Liver (tissue), 3 donors: ENCODE data around the gene PACSIN2.

Experiments
- JUND ChIP-seq, 2 donors: IDR thresholded peaks; 2 replicates each; pipeline ENCODE4 v1.6.1; 2016; ENCODE audit warnings: antibody characterized with exemption in 2 of 2
- RXRA ChIP-seq, 2 donors: IDR thresholded peaks; 2 replicates each; pipeline ENCODE4 v1.6.1; 2017 to 2018; ENCODE audit warnings: antibody characterized with exemption in 2 of 2, mild to moderate bottlenecking in 1 of 2
- TF ChIP-seq, protein P1 (sequence below): fragments of 150-350 bp; IDR thresholded peaks from 2 replicates; pipeline ENCODE4 v1.5.1; 2017; ENCODE audit warnings: improper control_type of control experiment, low read depth, low read length; ENCODE audit not compliant: missing input control
- TF ChIP-seq, protein P2 (sequence below): IDR thresholded peaks from 2 replicates; pipeline ENCODE4 v1.6.1; 2016; ENCODE audit warnings: antibody characterized with exemption, mild to moderate bottlenecking
- donor health status: healthy.
- donor health status: healthy.

DNA sequence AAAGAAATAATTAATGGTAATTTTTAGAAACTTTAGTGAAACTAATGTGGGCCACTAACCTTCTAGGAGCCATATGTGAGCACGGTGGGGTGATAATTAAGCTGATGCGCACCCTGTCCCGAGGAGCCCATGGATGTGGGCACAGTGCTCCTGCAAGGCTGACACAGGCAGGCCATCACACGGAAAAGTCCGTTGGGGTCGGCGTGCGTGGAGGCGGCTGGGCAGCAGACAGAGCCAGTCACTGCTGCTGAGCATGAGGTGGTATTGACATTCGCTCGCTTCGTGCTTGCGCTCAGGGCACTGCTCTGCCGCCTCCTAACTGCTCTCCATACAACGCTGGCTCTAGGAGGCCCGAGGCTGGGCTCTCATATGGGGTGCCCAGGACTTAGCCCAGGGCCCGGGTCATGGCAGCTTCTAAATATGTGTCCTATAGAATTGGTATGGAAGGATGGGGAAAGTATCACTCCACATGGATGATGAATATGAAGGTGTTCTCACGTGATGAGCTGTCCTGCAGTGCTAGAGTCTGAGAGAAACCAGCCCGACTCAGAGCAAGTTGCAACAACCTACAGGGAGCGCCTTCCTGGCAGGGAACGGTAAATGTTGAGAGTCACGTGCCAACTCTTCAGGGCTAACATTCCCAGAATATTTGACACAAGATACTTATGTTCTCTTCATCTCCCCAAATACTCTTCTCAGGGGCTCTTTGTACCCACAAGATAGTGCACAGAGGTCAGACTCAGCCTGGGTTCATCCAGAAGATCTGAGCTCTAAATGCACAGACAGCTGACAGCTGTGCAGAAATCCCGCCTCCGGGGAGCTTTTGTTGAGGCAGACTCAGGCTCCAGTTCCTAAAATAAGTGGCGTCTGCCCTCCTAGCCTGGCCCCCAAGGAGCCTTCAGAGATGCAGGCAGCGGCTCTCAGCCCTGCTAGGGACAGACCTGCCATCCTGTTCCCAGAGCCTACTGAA is 107.3 kb downstream of the PACSIN2 start:
- TF ChIP-seq, protein P1, sequence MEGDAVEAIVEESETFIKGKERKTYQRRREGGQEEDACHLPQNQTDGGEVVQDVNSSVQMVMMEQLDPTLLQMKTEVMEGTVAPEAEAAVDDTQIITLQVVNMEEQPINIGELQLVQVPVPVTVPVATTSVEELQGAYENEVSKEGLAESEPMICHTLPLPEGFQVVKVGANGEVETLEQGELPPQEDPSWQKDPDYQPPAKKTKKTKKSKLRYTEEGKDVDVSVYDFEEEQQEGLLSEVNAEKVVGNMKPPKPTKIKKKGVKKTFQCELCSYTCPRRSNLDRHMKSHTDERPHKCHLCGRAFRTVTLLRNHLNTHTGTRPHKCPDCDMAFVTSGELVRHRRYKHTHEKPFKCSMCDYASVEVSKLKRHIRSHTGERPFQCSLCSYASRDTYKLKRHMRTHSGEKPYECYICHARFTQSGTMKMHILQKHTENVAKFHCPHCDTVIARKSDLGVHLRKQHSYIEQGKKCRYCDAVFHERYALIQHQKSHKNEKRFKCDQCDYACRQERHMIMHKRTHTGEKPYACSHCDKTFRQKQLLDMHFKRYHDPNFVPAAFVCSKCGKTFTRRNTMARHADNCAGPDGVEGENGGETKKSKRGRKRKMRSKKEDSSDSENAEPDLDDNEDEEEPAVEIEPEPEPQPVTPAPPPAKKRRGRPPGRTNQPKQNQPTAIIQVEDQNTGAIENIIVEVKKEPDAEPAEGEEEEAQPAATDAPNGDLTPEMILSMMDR = no peak
- TF ChIP-seq RXRA (IDR thresholded peaks at IDR 0.05) (no peak), JUND (IDR thresholded peaks at IDR 0.05) (no peak)
- TF ChIP-seq, protein P2, sequence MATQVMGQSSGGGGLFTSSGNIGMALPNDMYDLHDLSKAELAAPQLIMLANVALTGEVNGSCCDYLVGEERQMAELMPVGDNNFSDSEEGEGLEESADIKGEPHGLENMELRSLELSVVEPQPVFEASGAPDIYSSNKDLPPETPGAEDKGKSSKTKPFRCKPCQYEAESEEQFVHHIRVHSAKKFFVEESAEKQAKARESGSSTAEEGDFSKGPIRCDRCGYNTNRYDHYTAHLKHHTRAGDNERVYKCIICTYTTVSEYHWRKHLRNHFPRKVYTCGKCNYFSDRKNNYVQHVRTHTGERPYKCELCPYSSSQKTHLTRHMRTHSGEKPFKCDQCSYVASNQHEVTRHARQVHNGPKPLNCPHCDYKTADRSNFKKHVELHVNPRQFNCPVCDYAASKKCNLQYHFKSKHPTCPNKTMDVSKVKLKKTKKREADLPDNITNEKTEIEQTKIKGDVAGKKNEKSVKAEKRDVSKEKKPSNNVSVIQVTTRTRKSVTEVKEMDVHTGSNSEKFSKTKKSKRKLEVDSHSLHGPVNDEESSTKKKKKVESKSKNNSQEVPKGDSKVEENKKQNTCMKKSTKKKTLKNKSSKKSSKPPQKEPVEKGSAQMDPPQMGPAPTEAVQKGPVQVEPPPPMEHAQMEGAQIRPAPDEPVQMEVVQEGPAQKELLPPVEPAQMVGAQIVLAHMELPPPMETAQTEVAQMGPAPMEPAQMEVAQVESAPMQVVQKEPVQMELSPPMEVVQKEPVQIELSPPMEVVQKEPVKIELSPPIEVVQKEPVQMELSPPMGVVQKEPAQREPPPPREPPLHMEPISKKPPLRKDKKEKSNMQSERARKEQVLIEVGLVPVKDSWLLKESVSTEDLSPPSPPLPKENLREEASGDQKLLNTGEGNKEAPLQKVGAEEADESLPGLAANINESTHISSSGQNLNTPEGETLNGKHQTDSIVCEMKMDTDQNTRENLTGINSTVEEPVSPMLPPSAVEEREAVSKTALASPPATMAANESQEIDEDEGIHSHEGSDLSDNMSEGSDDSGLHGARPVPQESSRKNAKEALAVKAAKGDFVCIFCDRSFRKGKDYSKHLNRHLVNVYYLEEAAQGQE = no peak
